Activated T-helper 17 cell treated with anti-CD3 and anti-CD28 coated beads, Interleukin-2, amount 50 U/mL, for 72 hours (primary cell): Measurements from ENCODE around the gene DCP2. TPM values are rescaled to one million over a fixed set of nuclear protein-coding genes. Genes with fewer than 3 reads are reported as not detected.

Experiments used
- ATAC-seq: fragments of 150-1000 bp; cut with Tn5 transposase; replicated peaks from 2 replicates; pipeline ENCODE4 v1.10.0; 2021; ENCODE audit warnings: mild to moderate bottlenecking, moderate library complexity
- H3K27ac Mint-ChIP-seq: one replicate; pipeline ENCODE4 v1.8.0; 2022; ENCODE audit warnings: mixed read lengths
- H3K27me3 Mint-ChIP-seq: one replicate; pipeline ENCODE4 v1.8.0; 2022; ENCODE audit warnings: mixed read lengths
- H3K36me3 Mint-ChIP-seq: one replicate; pipeline ENCODE4 v1.8.0; 2022; ENCODE audit warnings: low read depth, mild to moderate bottlenecking, mixed read lengths
- H3K4me1 Mint-ChIP-seq: one replicate; pipeline ENCODE4 v1.8.0; 2022; ENCODE audit warnings: mixed read lengths
- H3K4me3 Mint-ChIP-seq: one replicate; pipeline ENCODE4 v1.8.0; 2022; ENCODE audit warnings: mild to moderate bottlenecking, mixed read lengths
- H3K9me3 Mint-ChIP-seq: one replicate; pipeline ENCODE4 v1.8.0; 2022; ENCODE audit warnings: mixed read lengths
- total RNA-seq, 2 donors: library from RNA; stranded (reverse); gene quantifications; one replicate each; pipeline ENCODE4 v1.2.3, GENCODE V29; 2022

DCP2 gene
- total RNA-seq, 2 donors from 2014 or later, result 66.6 to 88.0 TPM

DNA sequence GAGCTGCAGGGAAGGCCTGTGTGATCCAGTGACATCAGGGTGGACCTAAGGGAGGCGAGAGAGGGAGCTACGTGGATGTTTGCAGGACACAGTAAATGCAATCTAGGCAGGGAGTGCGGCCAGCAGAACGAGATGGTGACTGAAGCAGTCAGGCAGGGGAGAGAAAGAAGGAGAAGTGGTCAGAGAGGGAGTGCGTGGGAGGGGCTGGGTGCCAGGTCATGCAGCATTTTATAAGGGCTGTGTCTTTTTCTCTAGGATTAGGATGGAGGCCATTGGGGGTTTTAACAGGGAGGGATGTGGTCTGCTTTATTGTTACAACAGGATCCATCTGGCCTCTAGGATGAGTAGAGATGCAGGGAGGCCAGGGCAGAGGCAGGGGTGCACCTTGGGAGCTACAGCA, 80.4 kb downstream of the DCP2 start:
- no peak for ATAC-seq
- Mint-ChIP-seq H3K27me3 (no peaks in the 10 kb centered on the region), H3K4me1 (peaks cover 6% of the 10 kb centered on the region), H3K9me3 (no peaks in the 10 kb centered on the region), H3K27ac (no peak overlapping the region), H3K36me3 (no peaks in the 10 kb centered on the region), H3K4me3 (no peak overlapping the region)

DNA sequence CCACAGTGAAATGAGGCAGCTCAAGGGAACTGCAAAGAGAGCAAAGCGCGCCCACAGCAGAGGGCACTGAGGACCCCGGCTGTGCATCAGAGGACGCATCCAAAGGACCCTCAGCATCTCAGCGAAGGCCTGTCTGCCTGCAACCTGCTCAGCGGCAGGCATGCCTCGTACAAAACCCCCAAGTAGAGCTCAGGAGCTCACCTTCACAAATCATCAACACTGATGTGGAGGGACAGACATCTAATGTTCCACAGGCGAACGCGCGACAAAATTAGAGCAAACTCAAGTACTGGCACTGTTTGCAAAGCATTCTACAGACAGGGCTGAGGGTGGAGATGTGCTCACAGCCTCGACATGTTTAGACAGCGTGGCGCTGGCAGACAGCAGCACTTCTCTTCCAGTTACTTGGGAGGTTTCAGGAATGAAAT, 81.0 kb downstream of the DCP2 start:
- H3K4me1 Mint-ChIP-seq, result peaks cover 12% of the 10 kb centered on the region

GRCh38 chr5:113058269-113058668, 81.7 kb downstream of the DCP2 start:
- no peaks in the 10 kb centered on the region for H3K9me3 Mint-ChIP-seq
- no peak overlapping the region for H3K27ac Mint-ChIP-seq
- no peaks in the 10 kb centered on the region for H3K27me3 Mint-ChIP-seq
- no peaks in the 10 kb centered on the region for H3K36me3 Mint-ChIP-seq
- no peak overlapping the region for H3K4me3 Mint-ChIP-seq
- no peak for ATAC-seq
- peaks cover 19% of the 10 kb centered on the region for H3K4me1 Mint-ChIP-seq

More for the DNA sequence above, 81.0 kb downstream of the DCP2 start:
- H3K4me3 Mint-ChIP-seq, result no peak overlapping the region
- no peaks in the 10 kb centered on the region for H3K27me3 Mint-ChIP-seq
- H3K27ac Mint-ChIP-seq, result no peak overlapping the region
- no peak for ATAC-seq
- no peaks in the 10 kb centered on the region for H3K9me3 Mint-ChIP-seq
- no peaks in the 10 kb centered on the region for H3K36me3 Mint-ChIP-seq

DNA sequence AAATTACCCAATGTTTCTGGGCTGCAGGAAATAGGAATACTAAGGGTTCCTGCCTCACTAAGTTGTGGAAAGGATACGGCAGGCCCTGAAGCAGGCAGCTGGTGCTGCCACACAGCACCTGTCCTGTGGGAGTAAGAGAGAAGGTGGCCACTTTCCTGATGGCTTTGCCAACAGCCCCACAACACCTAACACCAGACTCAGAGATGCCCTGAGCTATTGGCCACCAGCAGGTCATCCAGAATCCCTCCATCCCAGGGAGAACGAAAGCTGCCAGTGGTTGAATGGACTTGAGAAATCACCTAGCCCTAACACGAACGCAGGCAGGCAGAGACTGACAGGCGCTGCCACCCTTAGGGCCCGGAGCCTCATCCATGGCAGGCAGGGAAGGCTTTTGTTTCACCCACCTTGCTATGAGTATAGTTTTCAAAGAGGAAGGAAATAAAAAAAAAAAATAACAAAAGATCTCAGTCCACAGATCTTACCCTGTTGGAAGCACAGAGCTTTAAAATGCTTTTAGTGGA, 82.2 kb downstream of the DCP2 start:
- peaks cover 21% of the 10 kb centered on the region for H3K4me1 Mint-ChIP-seq
- no peaks in the 10 kb centered on the region for H3K36me3 Mint-ChIP-seq
- no peak overlapping the region for H3K4me3 Mint-ChIP-seq
- H3K27ac Mint-ChIP-seq, result no peak overlapping the region
- no peaks in the 10 kb centered on the region for H3K9me3 Mint-ChIP-seq
- no peaks in the 10 kb centered on the region for H3K27me3 Mint-ChIP-seq
- no peak for ATAC-seq

- ATAC-seq, result no peak
- Mint-ChIP-seq H3K27ac (no peak overlapping the region), H3K36me3 (no peaks in the 10 kb centered on the region), H3K9me3 (no peaks in the 10 kb centered on the region), H3K4me3 (no peak overlapping the region), H3K27me3 (no peaks in the 10 kb centered on the region), H3K4me1 (peaks cover 21% of the 10 kb centered on the region)
These were observed 82.8 kb downstream of the DCP2 start for GRCh38 chr5:113059232-113060040.

DNA sequence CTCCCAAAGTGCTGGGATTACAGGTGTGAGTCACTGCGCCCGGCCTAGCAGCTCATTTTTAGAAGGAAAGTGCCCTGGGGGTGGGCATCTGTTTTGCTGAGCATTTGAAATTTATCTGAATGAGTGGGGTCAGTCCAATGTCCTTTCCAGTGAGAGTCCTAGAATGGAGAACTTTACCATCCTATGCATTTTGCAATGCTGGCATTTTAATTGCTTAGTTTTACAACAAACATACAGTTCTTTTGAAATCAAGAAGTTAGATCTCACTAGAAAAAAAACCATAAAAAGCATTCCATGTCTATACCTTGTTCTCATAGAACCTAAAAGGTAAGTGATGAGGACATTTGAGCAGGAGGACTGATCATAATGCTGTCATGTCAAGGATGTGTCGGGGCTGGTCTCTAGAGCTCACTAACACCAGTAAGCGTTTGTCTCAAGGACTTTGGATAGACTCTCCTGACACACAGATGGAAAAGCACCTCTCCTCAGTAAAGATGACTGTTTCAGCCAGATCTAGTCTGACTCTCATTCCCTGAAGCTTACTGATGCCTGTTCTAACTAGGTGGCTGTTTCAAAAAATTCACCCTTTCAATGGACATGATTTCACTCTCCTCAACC, 83.9 kb downstream of the DCP2 start:
- Mint-ChIP-seq H3K27me3 (no peaks in the 10 kb centered on the region), H3K36me3 (no peaks in the 10 kb centered on the region), H3K4me1 (peaks cover 21% of the 10 kb centered on the region), H3K9me3 (no peaks in the 10 kb centered on the region), H3K27ac (no peak overlapping the region), H3K4me3 (no peak overlapping the region)
- ATAC-seq, result no peak

DNA sequence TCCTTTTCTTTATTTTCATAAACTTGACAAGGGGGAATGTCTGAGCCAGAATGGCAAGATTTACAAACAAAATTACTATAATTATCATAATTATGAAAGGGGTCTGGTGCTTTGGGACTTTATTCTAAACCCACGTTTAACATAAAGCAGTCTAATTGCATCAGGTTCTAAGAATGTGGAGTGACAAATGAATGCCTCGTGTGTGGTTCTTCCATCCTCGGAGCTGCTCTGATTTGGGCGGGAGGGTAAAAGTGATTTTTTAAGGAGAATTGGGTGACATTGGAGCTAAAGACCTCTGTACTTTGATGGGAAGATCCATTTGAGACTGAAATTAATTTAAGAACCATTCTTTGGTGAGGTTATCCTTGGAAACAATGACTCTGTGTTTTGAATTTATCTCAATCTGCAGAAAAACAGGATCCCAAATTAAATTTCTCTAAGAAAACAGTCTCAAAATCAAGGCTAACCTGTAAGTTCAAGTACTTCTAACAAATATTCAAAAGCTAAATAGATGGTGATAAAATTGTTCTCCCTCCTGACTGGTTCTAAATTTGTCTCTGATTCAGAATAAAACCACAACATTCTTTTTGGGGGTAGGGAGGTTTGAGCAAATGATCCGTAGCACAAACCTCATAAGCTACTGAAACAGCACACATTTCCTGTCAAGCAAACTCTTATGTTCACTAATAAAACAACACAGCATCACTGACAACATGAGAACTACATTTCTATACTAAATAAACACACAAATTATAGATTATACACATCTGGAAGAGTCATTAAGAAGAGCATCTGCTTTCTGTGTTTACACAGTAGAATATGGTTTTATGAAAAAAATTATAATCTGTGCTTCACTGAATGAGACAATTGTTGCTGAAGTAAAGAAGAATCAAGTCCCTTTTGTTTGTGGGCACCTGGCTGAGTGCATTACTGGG, 85.5 kb downstream of the DCP2 start:
- Mint-ChIP-seq H3K9me3 (no peaks in the 10 kb centered on the region), H3K27me3 (no peaks in the 10 kb centered on the region), H3K4me3 (peak overlapping the region; percentile 37), H3K36me3 (no peaks in the 10 kb centered on the region), H3K4me1 (peaks cover 21% of the 10 kb centered on the region), H3K27ac (peak overlapping the region; percentile 69)
- ATAC-seq, result peak; percentile 67

- ATAC-seq, result peak; percentile 65
- peaks cover 21% of the 10 kb centered on the region for H3K4me1 Mint-ChIP-seq
- peak overlapping the region; percentile 69 for H3K27ac Mint-ChIP-seq
- H3K36me3 Mint-ChIP-seq, result no peaks in the 10 kb centered on the region
- H3K9me3 Mint-ChIP-seq, result no peaks in the 10 kb centered on the region
- peak overlapping the region; percentile 37 for H3K4me3 Mint-ChIP-seq
- H3K27me3 Mint-ChIP-seq, result no peaks in the 10 kb centered on the region
These were observed 86.4 kb downstream of the DCP2 start for GRCh38 chr5:113062869-113063508.

DNA sequence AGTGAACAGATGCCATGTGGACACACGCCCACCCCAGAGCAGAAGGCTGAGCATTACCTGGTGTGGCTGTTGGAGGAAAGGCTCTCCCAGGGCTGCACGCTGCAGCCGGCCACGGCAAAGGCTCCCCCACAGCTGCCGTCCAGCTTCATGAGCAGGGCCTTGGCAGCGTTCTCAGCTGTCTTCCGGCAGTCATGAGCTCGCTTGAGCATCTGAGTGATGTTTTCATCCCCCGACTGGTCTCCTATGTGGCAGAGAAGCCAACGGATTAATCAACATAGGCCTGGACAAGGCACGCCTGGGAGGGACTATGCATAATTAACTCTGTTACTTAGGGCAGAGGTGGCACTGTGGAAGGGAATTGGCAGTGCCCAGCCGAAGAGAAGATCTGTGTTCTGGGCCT, 87.3 kb downstream of the DCP2 start:
- Mint-ChIP-seq H3K4me1 (peaks cover 21% of the 10 kb centered on the region), H3K9me3 (no peaks in the 10 kb centered on the region), H3K36me3 (no peaks in the 10 kb centered on the region), H3K4me3 (no peak overlapping the region), H3K27ac (no peak overlapping the region), H3K27me3 (no peaks in the 10 kb centered on the region)
- no peak for ATAC-seq

- no peak for ATAC-seq
- Mint-ChIP-seq H3K27ac (no peak overlapping the region), H3K9me3 (no peaks in the 10 kb centered on the region), H3K4me1 (peaks cover 21% of the 10 kb centered on the region), H3K27me3 (no peaks in the 10 kb centered on the region), H3K36me3 (no peaks in the 10 kb centered on the region), H3K4me3 (no peak overlapping the region)
These were observed 88.2 kb downstream of the DCP2 start for GRCh38 chr5:113064806-113065205.

DNA sequence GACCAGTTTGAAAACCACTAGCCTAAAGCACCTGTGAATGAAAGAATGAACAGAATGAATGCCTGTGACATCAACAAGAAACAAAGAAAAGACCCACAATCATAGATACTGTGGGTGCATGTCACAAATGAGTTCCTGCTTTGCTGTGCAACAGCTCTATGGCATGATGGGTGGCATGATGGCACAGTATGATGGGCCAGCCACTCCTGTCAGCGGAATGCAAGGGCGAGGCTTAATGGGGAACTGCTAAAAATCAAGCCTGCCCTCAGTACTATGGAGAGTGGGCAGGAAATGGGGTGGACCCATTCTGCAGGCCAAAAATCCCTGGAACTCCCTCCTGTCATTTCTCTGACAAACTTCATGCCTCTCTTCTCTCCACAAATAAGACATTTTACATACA, 89.0 kb downstream of the DCP2 start:
- Mint-ChIP-seq H3K9me3 (no peaks in the 10 kb centered on the region), H3K36me3 (no peaks in the 10 kb centered on the region), H3K27me3 (no peaks in the 10 kb centered on the region), H3K4me3 (no peak overlapping the region), H3K27ac (no peak overlapping the region), H3K4me1 (peaks cover 21% of the 10 kb centered on the region)
- no peak for ATAC-seq

GRCh38 chr5:113067635-113068344, 91.2 kb downstream of the DCP2 start:
- no peaks in the 10 kb centered on the region for H3K9me3 Mint-ChIP-seq
- H3K27me3 Mint-ChIP-seq, result no peaks in the 10 kb centered on the region
- no peak overlapping the region for H3K4me3 Mint-ChIP-seq
- no peaks in the 10 kb centered on the region for H3K36me3 Mint-ChIP-seq
- no peak for ATAC-seq
- H3K27ac Mint-ChIP-seq, result no peak overlapping the region
- peaks cover 11% of the 10 kb centered on the region for H3K4me1 Mint-ChIP-seq

DNA sequence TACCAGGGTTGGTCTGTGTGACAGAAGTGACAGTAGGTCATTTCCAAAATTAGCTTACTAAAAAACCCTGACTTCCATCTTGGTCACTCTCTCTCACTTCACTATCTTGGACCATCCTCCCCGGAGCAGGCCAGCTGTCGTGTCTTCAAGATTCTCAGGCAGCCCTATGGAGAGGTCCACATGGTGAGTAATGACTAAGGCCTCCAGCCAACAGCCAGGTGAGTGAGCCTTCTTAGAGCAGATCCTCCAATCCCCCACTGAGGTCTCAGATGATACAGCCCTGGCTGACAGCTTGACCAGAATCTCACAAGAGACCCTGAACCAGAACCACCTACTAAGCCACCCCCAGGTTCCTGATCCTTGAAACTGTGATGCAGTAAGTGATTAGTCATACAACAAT, 92.0 kb downstream of the DCP2 start:
- peaks cover 8% of the 10 kb centered on the region for H3K4me1 Mint-ChIP-seq
- H3K27me3 Mint-ChIP-seq, result no peaks in the 10 kb centered on the region
- no peak overlapping the region for H3K4me3 Mint-ChIP-seq
- ATAC-seq, result peak; percentile 49
- no peaks in the 10 kb centered on the region for H3K36me3 Mint-ChIP-seq
- H3K9me3 Mint-ChIP-seq, result no peaks in the 10 kb centered on the region
- no peak overlapping the region for H3K27ac Mint-ChIP-seq
